K562 (cell line): ENCODE measurements around the gene CACNA1A. TPM values are rescaled to one million over a fixed set of nuclear protein-coding genes. Genes with fewer than 3 reads are reported as not detected.

Source experiments
- CBFB ChIP-seq: sonication (generic); formaldehyde crosslinking; IDR thresholded peaks from 2 replicates; pipeline ENCODE4 v1.4.0; 2020; ENCODE audit warnings: mild to moderate bottlenecking, missing genetic modification reagents
- CBX3 ChIP-seq, 2 experiments: IDR thresholded peaks; 1 replicate in 1 of 2; 2 replicates in 1 of 2; pipeline ENCODE4 v1.6.1; 2012; ENCODE audit warnings: inconsistent platforms in 2 of 2, low read length in 2 of 2, borderline replicate concordance in 1 of 2, control low read depth in 1 of 2
- DDX20 ChIP-seq: fragments of 450-650 bp; IDR thresholded peaks from 2 replicates; pipeline ENCODE4 v1.6.1; 2016; ENCODE audit warnings: missing genetic modification characterization, low read depth, mild to moderate bottlenecking, missing compliant biosample characterization, moderate library complexity
- HNRNPLL ChIP-seq: fragments of 200-400 bp; formaldehyde crosslinking; IDR thresholded peaks from 2 replicates; pipeline ENCODE4 v1.6.1; 2017; ENCODE audit warnings: low read length, low read depth, mild to moderate bottlenecking; ENCODE audit not compliant: poor library complexity, severe bottlenecking
- KDM5B ChIP-seq: fragments of 200-600 bp; sonication (generic); IDR thresholded peaks from 2 replicates; pipeline ENCODE4 v1.6.1; 2012; ENCODE audit warnings: low read depth, mild to moderate bottlenecking, moderate library complexity, low read length, control low read depth, inconsistent platforms; ENCODE audit not compliant: insufficient replicate concordance
- MEIS2 ChIP-seq: fragments of 450-650 bp; IDR thresholded peaks from 2 replicates; pipeline ENCODE4 v1.6.1; 2014; ENCODE audit warnings: mild to moderate bottlenecking; ENCODE audit not compliant: partially characterized antibody
- NKRF ChIP-seq: fragments of 450-650 bp; IDR thresholded peaks from 2 replicates; pipeline ENCODE4 v1.6.1; 2016; ENCODE audit warnings: borderline replicate concordance
- POLR2AphosphoS2 ChIP-seq: IDR thresholded peaks from 2 replicates; pipeline ENCODE4 v1.6.1; 2012; ENCODE audit warnings: low read length, improper control_type of control experiment
- PTRF ChIP-seq: fragments of 450-650 bp; IDR thresholded peaks from 2 replicates; pipeline ENCODE4 v1.6.1; 2016; ENCODE audit warnings: mild to moderate bottlenecking, missing genetic modification characterization, missing compliant biosample characterization
- RB1 ChIP-seq: fragments of 450-650 bp; IDR thresholded peaks from 2 replicates; pipeline ENCODE4 v1.6.1; 2017; ENCODE audit warnings: low read depth, mild to moderate bottlenecking
- SFPQ ChIP-seq: fragments of 200-400 bp; formaldehyde crosslinking; IDR thresholded peaks from 2 replicates; pipeline ENCODE4 v1.6.1; 2017; ENCODE audit warnings: mild to moderate bottlenecking, low read depth, low read length, moderate library complexity
- SIN3A ChIP-seq, 2 experiments: fragments of 150-350 bp in 1 of 2; IDR thresholded peaks; 2 replicates each; pipeline ENCODE4 v1.6.1; 2011 to 2016; ENCODE audit warnings: borderline replicate concordance in 2 of 2, low read depth in 2 of 2, low read length in 2 of 2, mild to moderate bottlenecking in 2 of 2, moderate library complexity in 2 of 2; ENCODE audit not compliant: control insufficient read depth in 1 of 2
- SMC3 ChIP-seq: conservative IDR thresholded peaks from 2 replicates; pipeline ENCODE4 v1.6.1; 2011; ENCODE audit warnings: low read depth, low read length, improper control_type of control experiment; ENCODE audit not compliant: insufficient read depth
- STAT5A ChIP-seq: IDR thresholded peaks from 2 replicates; pipeline ENCODE4 v1.6.1; 2012; ENCODE audit warnings: low read length, inconsistent platforms, borderline replicate concordance
- TEAD4 ChIP-seq, 2 experiments: sonication (generic) in 1 of 2; formaldehyde crosslinking in 1 of 2; IDR thresholded peaks; 2 replicates each; pipeline versions ENCODE4 v1.6.1 to v1.8.0; 2012 to 2022; ENCODE audit warnings: borderline replicate concordance in 1 of 2, inconsistent platforms in 1 of 2, low read length in 1 of 2, mild to moderate bottlenecking in 1 of 2, missing genetic modification reagents in 1 of 2
- ZSCAN29 ChIP-seq: fragments of 450-650 bp; IDR thresholded peaks from 2 replicates; pipeline ENCODE4 v1.6.1; 2017
- polyA plus RNA-seq, 8 experiments: library from polyadenylated mRNA; depleted of rRNA in 4 of 8; stranded (reverse) in 5 of 8; unstranded in 3 of 8; fragments of >200 nt; fragmentation: Nextera tagmentation in 2 of 8; fragmentation: Illumina TruSeq in 1 of 8; extraction: Ambion mirVana in 2 of 8; extraction: Trizol in 1 of 8; gene quantifications; 2 replicates each; pipeline versions ENCODE4 v1.2.1 to v1.2.3, GENCODE V29; 2011 to 2014; ENCODE audit warnings: inconsistent platforms in 1 of 8, missing spikeins in 1 of 8
- total RNA-seq, 7 experiments: library from RNA; depleted of rRNA in 6 of 7; stranded (reverse); fragments of >200 nt in 6 of 7; fragmentation: Illumina TruSeq in 2 of 7; extraction: Trizol in 2 of 7; gene quantifications; 2 replicates each; pipeline versions ENCODE4 v1.2.1 to v1.2.3, GENCODE V29; 2011 to 2021; ENCODE audit warnings: low replicate concordance in 1 of 7
- TF ChIP-seq, protein P1 (sequence below): fragments of 250-450 bp; sonication (Bioruptor Pico); IDR thresholded peaks from 2 replicates; pipeline ENCODE4 v1.8.0; 2022; ENCODE audit warnings: moderate library complexity, mild to moderate bottlenecking, inconsistent platforms
- TF ChIP-seq, protein P2 (sequence below): fragments of 250-450 bp; sonication (Bioruptor Pico); IDR thresholded peaks from 2 replicates; pipeline ENCODE4 v1.9.0; 2021; ENCODE audit warnings: mild to moderate bottlenecking
- TF ChIP-seq, protein P3 (sequence below): fragments of 250-450 bp; sonication (Bioruptor Pico); IDR thresholded peaks from 2 replicates; pipeline ENCODE4 v1.8.0; 2021; ENCODE audit warnings: moderate library complexity, mild to moderate bottlenecking, inconsistent platforms

CACNA1A gene
- total and polyA plus RNA-seq, 9 of the 15 experiments (the other 6 are each of a cell fraction or from before 2014, with no cell fraction given): 0.03 to 0.20 (median 0.09) TPM; not detected in 1

DNA sequence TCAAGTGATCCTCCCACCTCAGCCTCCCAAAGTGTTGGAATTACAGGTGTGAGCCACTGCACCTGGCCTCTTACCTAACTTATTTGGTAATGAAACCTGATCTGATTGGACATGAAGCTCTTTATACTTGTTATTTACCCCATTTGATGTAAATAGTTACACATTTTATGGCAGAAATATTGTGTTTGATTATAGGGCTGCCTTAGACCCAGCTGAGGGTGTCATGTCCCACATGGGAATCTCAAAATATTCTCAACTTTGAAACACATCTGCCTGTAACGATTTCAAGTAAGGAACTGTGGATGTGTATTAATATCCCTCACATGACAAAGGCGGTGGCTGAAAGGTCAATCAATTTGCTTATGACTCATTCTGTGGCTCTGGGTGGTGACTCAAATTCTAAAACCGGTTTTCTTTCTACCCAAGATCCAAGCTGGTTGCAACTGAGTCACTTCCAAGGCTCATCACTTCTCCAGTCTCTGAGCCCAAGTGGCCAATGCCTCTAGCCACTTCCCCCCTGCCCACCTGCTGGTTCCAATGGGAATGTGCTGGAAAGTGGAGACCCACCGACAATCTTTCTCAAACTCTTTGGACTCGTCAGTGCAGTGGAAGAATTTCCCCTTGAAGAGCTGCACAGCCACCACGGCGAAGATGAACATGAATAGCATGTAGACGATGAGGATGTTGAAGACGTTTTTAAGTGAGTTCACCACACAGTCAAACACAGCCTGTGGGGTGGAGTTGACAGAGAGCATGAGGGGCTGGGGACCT, 245.2 kb downstream of the CACNA1A start (continued):
- TF ChIP-seq SFPQ (no peak), KDM5B (no peak), TEAD4 (IDR thresholded peaks at IDR 0.05; ENCODE audit: low read length) (no peak), TEAD4 (CRISPR knock-in tag; IDR thresholded peaks at IDR 0.05; ENCODE audit: borderline replicate concordance) (no peak), DDX20 (tag) (no peak), MEIS2 (peak; percentile 51), SMC3 (no peak), STAT5A (no peak), CBX3 (IDR thresholded peaks at IDR 0.05; ENCODE audit: borderline replicate concordance in 1 of 2, low read length in 2 of 2) (no peak), HNRNPLL (no peak), PTRF (tag) (no peak), POLR2AphosphoS2 (no peak), RB1 (no peak), NKRF (no peak), CBFB (CRISPR knock-in tag) (no peak), ZSCAN29 (no peak), SIN3A (IDR thresholded peaks at IDR 0.05; ENCODE audit: borderline replicate concordance in 2 of 2, control insufficient read depth in 1 of 2, low read depth in 2 of 2, low read length in 2 of 2) (no peak)
- TF ChIP-seq, protein P1, sequence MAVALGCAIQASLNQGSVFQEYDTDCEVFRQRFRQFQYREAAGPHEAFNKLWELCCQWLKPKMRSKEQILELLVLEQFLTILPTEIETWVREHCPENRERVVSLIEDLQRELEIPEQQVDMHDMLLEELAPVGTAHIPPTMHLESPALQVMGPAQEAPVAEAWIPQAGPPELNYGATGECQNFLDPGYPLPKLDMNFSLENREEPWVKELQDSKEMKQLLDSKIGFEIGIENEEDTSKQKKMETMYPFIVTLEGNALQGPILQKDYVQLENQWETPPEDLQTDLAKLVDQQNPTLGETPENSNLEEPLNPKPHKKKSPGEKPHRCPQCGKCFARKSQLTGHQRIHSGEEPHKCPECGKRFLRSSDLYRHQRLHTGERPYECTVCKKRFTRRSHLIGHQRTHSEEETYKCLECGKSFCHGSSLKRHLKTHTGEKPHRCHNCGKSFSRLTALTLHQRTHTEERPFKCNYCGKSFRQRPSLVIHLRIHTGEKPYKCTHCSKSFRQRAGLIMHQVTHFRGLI (CRISPR knock-in tag): no peak
- TF ChIP-seq, protein P2, sequence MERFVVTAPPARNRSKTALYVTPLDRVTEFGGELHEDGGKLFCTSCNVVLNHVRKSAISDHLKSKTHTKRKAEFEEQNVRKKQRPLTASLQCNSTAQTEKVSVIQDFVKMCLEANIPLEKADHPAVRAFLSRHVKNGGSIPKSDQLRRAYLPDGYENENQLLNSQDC (CRISPR knock-in tag): no peak
- TF ChIP-seq, protein P3, sequence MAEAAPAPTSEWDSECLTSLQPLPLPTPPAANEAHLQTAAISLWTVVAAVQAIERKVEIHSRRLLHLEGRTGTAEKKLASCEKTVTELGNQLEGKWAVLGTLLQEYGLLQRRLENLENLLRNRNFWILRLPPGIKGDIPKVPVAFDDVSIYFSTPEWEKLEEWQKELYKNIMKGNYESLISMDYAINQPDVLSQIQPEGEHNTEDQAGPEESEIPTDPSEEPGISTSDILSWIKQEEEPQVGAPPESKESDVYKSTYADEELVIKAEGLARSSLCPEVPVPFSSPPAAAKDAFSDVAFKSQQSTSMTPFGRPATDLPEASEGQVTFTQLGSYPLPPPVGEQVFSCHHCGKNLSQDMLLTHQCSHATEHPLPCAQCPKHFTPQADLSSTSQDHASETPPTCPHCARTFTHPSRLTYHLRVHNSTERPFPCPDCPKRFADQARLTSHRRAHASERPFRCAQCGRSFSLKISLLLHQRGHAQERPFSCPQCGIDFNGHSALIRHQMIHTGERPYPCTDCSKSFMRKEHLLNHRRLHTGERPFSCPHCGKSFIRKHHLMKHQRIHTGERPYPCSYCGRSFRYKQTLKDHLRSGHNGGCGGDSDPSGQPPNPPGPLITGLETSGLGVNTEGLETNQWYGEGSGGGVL: no peak
